HepG2 (cell line): ENCODE data around the gene SEC31A. TPM values are rescaled to one million over a fixed set of nuclear protein-coding genes. Genes with fewer than 3 reads are reported as not detected.

Source experiments
- BCL6 ChIP-seq: IDR thresholded peaks from 2 replicates; pipeline ENCODE4 v1.6.1; 2016; ENCODE audit warnings: missing genetic modification reagents, missing compliant biosample characterization
- CCAR2 ChIP-seq: fragments of 200-400 bp; formaldehyde crosslinking; optimal IDR thresholded peaks from 2 replicates; pipeline ENCODE3; 2018; ENCODE audit warnings: low read depth, mild to moderate bottlenecking, low read length, moderate library complexity
- FOSL2 ChIP-seq: sonication (generic); formaldehyde crosslinking; IDR thresholded peaks from 2 replicates; pipeline ENCODE4 v1.4.0; 2020; ENCODE audit warnings: missing genetic modification reagents
- FOXA1 ChIP-seq, 2 experiments: fragments of 450-650 bp in 1 of 2; sonication (generic) in 1 of 2; formaldehyde crosslinking in 1 of 2; IDR thresholded peaks; 2 replicates each; pipeline versions ENCODE4 v1.4.0 to v1.6.1; 2016 to 2020; ENCODE audit warnings: missing genetic modification reagents in 1 of 2
- FOXK2 ChIP-seq: fragments of 450-650 bp; IDR thresholded peaks from 2 replicates; pipeline ENCODE4 v1.6.1; 2016
- FOXO1 ChIP-seq: sonication (generic); formaldehyde crosslinking; IDR thresholded peaks from 2 replicates; pipeline ENCODE4 v1.4.0; 2020; ENCODE audit warnings: missing genetic modification reagents
- HMG20B ChIP-seq: conservative IDR thresholded peaks from 2 replicates; pipeline ENCODE4 v1.6.1; 2016; ENCODE audit warnings: missing genetic modification reagents, missing compliant biosample characterization
- NAIF1 ChIP-seq: sonication (generic); formaldehyde crosslinking; IDR thresholded peaks from 2 replicates; pipeline ENCODE4 v1.5.0; 2020; ENCODE audit warnings: mild to moderate bottlenecking, missing genetic modification reagents, borderline replicate concordance
- NFYB ChIP-seq: sonication (generic); formaldehyde crosslinking; IDR thresholded peaks from 2 replicates; pipeline ENCODE4 v1.4.0; 2020; ENCODE audit warnings: missing genetic modification reagents
- RFX5 ChIP-seq: IDR thresholded peaks from 2 replicates; pipeline ENCODE4 v1.6.1; 2011; ENCODE audit warnings: low read depth, low read length, improper control_type of control experiment
- SIX1 ChIP-seq: sonication (generic); formaldehyde crosslinking; IDR thresholded peaks from 2 replicates; pipeline ENCODE4 v1.4.0; 2020; ENCODE audit warnings: missing genetic modification reagents, borderline replicate concordance
- SOX6 ChIP-seq, 2 experiments: fragments of 450-650 bp in 1 of 2; sonication (generic) in 1 of 2; formaldehyde crosslinking in 1 of 2; IDR thresholded peaks; 2 replicates each; pipeline versions ENCODE4 v1.4.0 to v1.6.1; 2017 to 2020; ENCODE audit warnings: antibody characterized with exemption in 1 of 2, mild to moderate bottlenecking in 1 of 2, missing genetic modification reagents in 1 of 2
- TSC22D2 ChIP-seq: sonication (generic); formaldehyde crosslinking; IDR thresholded peaks from 2 replicates; pipeline ENCODE4 v1.5.1; 2020; ENCODE audit warnings: missing genetic modification reagents, mild to moderate bottlenecking, borderline replicate concordance
- ZNF136 ChIP-seq: sonication (generic); formaldehyde crosslinking; IDR thresholded peaks from 2 replicates; pipeline ENCODE4 v1.8.1; 2022; ENCODE audit warnings: low read depth, mild to moderate bottlenecking, moderate library complexity, missing genetic modification reagents
- ZNF3 ChIP-seq: IDR thresholded peaks from 2 replicates; pipeline ENCODE4 v1.7.0; 2017; ENCODE audit warnings: inconsistent platforms
- ZNF558 ChIP-seq: sonication (generic); formaldehyde crosslinking; IDR thresholded peaks from 2 replicates; pipeline ENCODE4 v1.9.0; 2022; ENCODE audit warnings: mild to moderate bottlenecking, missing genetic modification reagents, borderline replicate concordance
- ZNF570 ChIP-seq: sonication (generic); formaldehyde crosslinking; IDR thresholded peaks from 2 replicates; pipeline ENCODE4 v1.4.0; 2020; ENCODE audit warnings: mild to moderate bottlenecking, missing genetic modification reagents, borderline replicate concordance
- ZNF644 ChIP-seq: IDR thresholded peaks from 2 replicates; pipeline ENCODE4 v1.6.1; 2016; ENCODE audit warnings: low read depth
- ZNF652 ChIP-seq: IDR thresholded peaks from 2 replicates; pipeline ENCODE4 v1.6.1; 2016; ENCODE audit warnings: low read depth, borderline replicate concordance
- ZNF749 ChIP-seq: sonication (generic); formaldehyde crosslinking; IDR thresholded peaks from 2 replicates; pipeline ENCODE4 v1.8.0; 2022; ENCODE audit warnings: mild to moderate bottlenecking, missing genetic modification reagents, moderate library complexity, borderline replicate concordance
- ZNF878 ChIP-seq: sonication (generic); formaldehyde crosslinking; IDR thresholded peaks from 2 replicates; pipeline ENCODE4 v1.8.1; 2023; ENCODE audit warnings: mild to moderate bottlenecking, missing genetic modification reagents, moderate library complexity
- ZZZ3 ChIP-seq: sonication (generic); formaldehyde crosslinking; IDR thresholded peaks from 2 replicates; pipeline ENCODE4 v1.4.0; 2020; ENCODE audit warnings: missing genetic modification reagents, mild to moderate bottlenecking, borderline replicate concordance
- polyA plus RNA-seq, 8 experiments: library from polyadenylated mRNA; depleted of rRNA in 3 of 8; stranded (reverse) in 7 of 8; unstranded in 1 of 8; fragments of >200 nt; fragmentation: Illumina TruSeq in 4 of 8; extraction: Trizol in 4 of 8; gene quantifications; 2 replicates each; pipeline versions ENCODE4 v1.2.1 to v1.2.3, GENCODE V29; 2011 to 2016; ENCODE audit warnings: low read depth in 4 of 8, missing spikeins in 1 of 8, mixed read lengths in 1 of 8; ENCODE audit not compliant: insufficient read depth in 1 of 8
- total RNA-seq, 5 experiments: library from RNA; depleted of rRNA; stranded (reverse); fragments of >200 nt; fragmentation: Illumina TruSeq; extraction: Trizol; gene quantifications; 2 replicates each; pipeline ENCODE4 v1.2.3, GENCODE V29; 2016; ENCODE audit warnings: low read depth in 1 of 5
- TF ChIP-seq, protein P1 (sequence below): sonication (generic); formaldehyde crosslinking; IDR thresholded peaks from 2 replicates; pipeline ENCODE4 v1.4.0; 2020; ENCODE audit warnings: missing genetic modification reagents, borderline replicate concordance
- TF ChIP-seq, protein P2 (sequence below): sonication (generic); formaldehyde crosslinking; IDR thresholded peaks from 2 replicates; pipeline ENCODE4 v1.4.0; 2020; ENCODE audit warnings: mild to moderate bottlenecking, low read depth, missing genetic modification reagents
- TF ChIP-seq, protein P3 (sequence below): IDR thresholded peaks from 2 replicates; pipeline ENCODE4 v1.6.1; 2016; ENCODE audit warnings: mild to moderate bottlenecking, missing biosample characterization, missing genetic modification reagents

SEC31A gene
- total and polyA plus RNA-seq, 2 of the 13 experiments (the other 11 are each of a cell fraction or from before 2014, with no cell fraction given): 231 to 435 TPM

- TF ChIP-seq ZNF570 (CRISPR knock-in tag) (no peak), SIX1 (CRISPR knock-in tag) (no peak), ZNF136 (CRISPR knock-in tag) (no peak), CCAR2 (no peak), ZNF652 (CRISPR knock-in tag) (no peak), ZNF749 (CRISPR knock-in tag) (peak; percentile 69; the same call in 1 of the 2 replicates), ZNF644 (0 out of 2 replicates have a peak, but pooled peaks have one; percentile 31), FOSL2 (peak; percentile 84), RFX5 (peak; percentile 63), BCL6 (CRISPR knock-in tag) (peak; percentile 53), HMG20B (CRISPR knock-in tag) (no peak), FOXK2 (no peak), FOXA1 (IDR thresholded peaks at IDR 0.05) (no peak), FOXA1 (CRISPR knock-in tag; IDR thresholded peaks at IDR 0.05) (no peak; the same call in 1 of the 2 replicates), SOX6 (IDR thresholded peaks at IDR 0.05) (no peak), SOX6 (CRISPR knock-in tag; IDR thresholded peaks at IDR 0.05) (peak; percentile 36), TSC22D2 (CRISPR knock-in tag) (no peak; the same call in 1 of the 2 replicates), ZNF878 (CRISPR knock-in tag) (no peak), ZNF558 (no peak; the same call in 1 of the 2 replicates), ZNF3 (no peak), FOXO1 (peak; percentile 48; the same call in 1 of the 2 replicates), NAIF1 (CRISPR knock-in tag) (peak; percentile 98), ZZZ3 (CRISPR knock-in tag) (no peak), NFYB (CRISPR knock-in tag) (peak; percentile 96)
- TF ChIP-seq, protein P1, sequence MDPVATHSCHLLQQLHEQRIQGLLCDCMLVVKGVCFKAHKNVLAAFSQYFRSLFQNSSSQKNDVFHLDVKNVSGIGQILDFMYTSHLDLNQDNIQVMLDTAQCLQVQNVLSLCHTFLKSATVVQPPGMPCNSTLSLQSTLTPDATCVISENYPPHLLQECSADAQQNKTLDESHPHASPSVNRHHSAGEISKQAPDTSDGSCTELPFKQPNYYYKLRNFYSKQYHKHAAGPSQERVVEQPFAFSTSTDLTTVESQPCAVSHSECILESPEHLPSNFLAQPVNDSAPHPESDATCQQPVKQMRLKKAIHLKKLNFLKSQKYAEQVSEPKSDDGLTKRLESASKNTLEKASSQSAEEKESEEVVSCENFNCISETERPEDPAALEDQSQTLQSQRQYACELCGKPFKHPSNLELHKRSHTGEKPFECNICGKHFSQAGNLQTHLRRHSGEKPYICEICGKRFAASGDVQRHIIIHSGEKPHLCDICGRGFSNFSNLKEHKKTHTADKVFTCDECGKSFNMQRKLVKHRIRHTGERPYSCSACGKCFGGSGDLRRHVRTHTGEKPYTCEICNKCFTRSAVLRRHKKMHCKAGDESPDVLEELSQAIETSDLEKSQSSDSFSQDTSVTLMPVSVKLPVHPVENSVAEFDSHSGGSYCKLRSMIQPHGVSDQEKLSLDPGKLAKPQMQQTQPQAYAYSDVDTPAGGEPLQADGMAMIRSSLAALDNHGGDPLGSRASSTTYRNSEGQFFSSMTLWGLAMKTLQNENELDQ: no peak
- TF ChIP-seq, protein P2, sequence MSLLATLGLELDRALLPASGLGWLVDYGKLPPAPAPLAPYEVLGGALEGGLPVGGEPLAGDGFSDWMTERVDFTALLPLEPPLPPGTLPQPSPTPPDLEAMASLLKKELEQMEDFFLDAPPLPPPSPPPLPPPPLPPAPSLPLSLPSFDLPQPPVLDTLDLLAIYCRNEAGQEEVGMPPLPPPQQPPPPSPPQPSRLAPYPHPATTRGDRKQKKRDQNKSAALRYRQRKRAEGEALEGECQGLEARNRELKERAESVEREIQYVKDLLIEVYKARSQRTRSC (CRISPR knock-in tag): no peak
- TF ChIP-seq, protein P3, sequence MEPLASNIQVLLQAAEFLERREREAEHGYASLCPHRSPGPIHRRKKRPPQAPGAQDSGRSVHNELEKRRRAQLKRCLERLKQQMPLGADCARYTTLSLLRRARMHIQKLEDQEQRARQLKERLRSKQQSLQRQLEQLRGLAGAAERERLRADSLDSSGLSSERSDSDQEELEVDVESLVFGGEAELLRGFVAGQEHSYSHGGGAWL (CRISPR knock-in tag): no peak; the same call in none of the 2 replicates
These were observed 9.6 kb upstream of the SEC31A start, which contains the start of gene THAP9 (continued) for GRCh38 chr4:82900411-82901182.
